Ishikawa (cell line): Measurements from ENCODE around the gene TREML4.

Source experiments
- CEBPB ChIP-seq: IDR thresholded peaks from 2 replicates; pipeline ENCODE4 v1.6.1; 2012
- CREB1 ChIP-seq: IDR thresholded peaks from 2 replicates; pipeline ENCODE4 v1.6.1; 2012; ENCODE audit warnings: low read depth
- EGR1 ChIP-seq: IDR thresholded peaks from 2 replicates; pipeline ENCODE4 v1.6.1; 2012
- EP300 ChIP-seq: IDR thresholded peaks from 2 replicates; pipeline ENCODE4 v1.6.1; 2012; ENCODE audit warnings: borderline replicate concordance
- FOXM1 ChIP-seq: IDR thresholded peaks from 2 replicates; pipeline ENCODE4 v1.6.1; 2012; ENCODE audit warnings: low read depth, borderline replicate concordance
- NFIC ChIP-seq: IDR thresholded peaks from 2 replicates; pipeline ENCODE4 v1.6.1; 2012
- RAD21 ChIP-seq: IDR thresholded peaks from 2 replicates; pipeline ENCODE4 v1.6.1; 2012; ENCODE audit warnings: low read depth
- TAF1 ChIP-seq: IDR thresholded peaks from 2 replicates; pipeline ENCODE4 v1.6.1; 2012; ENCODE audit warnings: low read depth, mild to moderate bottlenecking
- TCF12 ChIP-seq: IDR thresholded peaks from 2 replicates; pipeline ENCODE4 v1.6.1; 2012; ENCODE audit warnings: low read depth
- TEAD4 ChIP-seq: IDR thresholded peaks from 2 replicates; pipeline ENCODE4 v1.6.1; 2012
- YY1 ChIP-seq: IDR thresholded peaks from 2 replicates; pipeline ENCODE4 v1.6.1; 2012; ENCODE audit warnings: low read depth
- ZBTB7A ChIP-seq: IDR thresholded peaks from 2 replicates; pipeline ENCODE4 v1.6.1; 2012; ENCODE audit warnings: low read depth
- TF ChIP-seq, protein P1 (sequence below): IDR thresholded peaks from 2 replicates; pipeline ENCODE4 v1.6.1; 2012
- TF ChIP-seq, protein P2 (sequence below): IDR thresholded peaks from 2 replicates; pipeline ENCODE4 v1.6.1; 2012; ENCODE audit warnings: low read depth, mild to moderate bottlenecking
- TF ChIP-seq, protein P3 (sequence below): IDR thresholded peaks from 2 replicates; pipeline ENCODE4 v1.6.1; 2012

Gene TREML4, protein sequence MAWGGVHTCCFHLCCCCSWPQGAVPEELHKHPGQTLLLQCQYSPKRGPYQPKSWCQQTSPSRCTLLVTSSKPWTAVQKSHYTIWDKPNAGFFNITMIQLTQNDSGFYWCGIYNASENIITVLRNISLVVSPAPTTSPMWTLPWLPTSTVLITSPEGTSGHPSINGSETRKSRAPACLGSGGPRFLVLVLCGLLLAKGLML

DNA sequence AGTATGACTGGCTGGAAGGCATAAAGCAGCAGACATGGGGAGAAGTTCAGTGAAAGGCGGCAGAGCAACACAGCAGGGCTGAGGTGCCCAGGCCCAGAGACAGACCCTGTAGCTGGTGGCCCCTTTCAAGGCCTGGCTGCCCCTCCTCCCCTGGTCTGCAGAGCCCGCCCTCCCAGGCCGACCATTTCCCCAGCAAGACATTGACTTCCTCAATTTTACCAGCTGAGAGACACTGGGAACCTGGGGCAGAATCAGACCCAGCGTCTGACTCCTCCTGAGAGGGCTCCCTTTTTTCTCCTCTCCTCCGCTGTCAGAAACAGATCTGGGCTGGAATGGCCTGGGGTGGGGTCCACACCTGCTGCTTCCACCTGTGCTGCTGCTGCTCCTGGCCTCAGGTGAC, at the start of gene TREML4:
Gene TREML4 (plus strand): TSS at position 254 of the 400 bp plus-strand sequence. CDS start 79 bp downstream, at position 333.
- TF ChIP-seq TAF1, result no peak
- TF ChIP-seq TCF12, result no peak
- TF ChIP-seq EP300, result no peak
- TF ChIP-seq, protein P1, sequence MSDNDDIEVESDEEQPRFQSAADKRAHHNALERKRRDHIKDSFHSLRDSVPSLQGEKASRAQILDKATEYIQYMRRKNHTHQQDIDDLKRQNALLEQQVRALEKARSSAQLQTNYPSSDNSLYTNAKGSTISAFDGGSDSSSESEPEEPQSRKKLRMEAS, result no peak
- no peak for TF ChIP-seq CEBPB
- no peak for TF ChIP-seq CREB1
- TF ChIP-seq, protein P2, sequence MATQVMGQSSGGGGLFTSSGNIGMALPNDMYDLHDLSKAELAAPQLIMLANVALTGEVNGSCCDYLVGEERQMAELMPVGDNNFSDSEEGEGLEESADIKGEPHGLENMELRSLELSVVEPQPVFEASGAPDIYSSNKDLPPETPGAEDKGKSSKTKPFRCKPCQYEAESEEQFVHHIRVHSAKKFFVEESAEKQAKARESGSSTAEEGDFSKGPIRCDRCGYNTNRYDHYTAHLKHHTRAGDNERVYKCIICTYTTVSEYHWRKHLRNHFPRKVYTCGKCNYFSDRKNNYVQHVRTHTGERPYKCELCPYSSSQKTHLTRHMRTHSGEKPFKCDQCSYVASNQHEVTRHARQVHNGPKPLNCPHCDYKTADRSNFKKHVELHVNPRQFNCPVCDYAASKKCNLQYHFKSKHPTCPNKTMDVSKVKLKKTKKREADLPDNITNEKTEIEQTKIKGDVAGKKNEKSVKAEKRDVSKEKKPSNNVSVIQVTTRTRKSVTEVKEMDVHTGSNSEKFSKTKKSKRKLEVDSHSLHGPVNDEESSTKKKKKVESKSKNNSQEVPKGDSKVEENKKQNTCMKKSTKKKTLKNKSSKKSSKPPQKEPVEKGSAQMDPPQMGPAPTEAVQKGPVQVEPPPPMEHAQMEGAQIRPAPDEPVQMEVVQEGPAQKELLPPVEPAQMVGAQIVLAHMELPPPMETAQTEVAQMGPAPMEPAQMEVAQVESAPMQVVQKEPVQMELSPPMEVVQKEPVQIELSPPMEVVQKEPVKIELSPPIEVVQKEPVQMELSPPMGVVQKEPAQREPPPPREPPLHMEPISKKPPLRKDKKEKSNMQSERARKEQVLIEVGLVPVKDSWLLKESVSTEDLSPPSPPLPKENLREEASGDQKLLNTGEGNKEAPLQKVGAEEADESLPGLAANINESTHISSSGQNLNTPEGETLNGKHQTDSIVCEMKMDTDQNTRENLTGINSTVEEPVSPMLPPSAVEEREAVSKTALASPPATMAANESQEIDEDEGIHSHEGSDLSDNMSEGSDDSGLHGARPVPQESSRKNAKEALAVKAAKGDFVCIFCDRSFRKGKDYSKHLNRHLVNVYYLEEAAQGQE, result no peak
- TF ChIP-seq NFIC, result no peak
- TF ChIP-seq YY1, result no peak
- no peak for TF ChIP-seq FOXM1
- TF ChIP-seq, protein P3, sequence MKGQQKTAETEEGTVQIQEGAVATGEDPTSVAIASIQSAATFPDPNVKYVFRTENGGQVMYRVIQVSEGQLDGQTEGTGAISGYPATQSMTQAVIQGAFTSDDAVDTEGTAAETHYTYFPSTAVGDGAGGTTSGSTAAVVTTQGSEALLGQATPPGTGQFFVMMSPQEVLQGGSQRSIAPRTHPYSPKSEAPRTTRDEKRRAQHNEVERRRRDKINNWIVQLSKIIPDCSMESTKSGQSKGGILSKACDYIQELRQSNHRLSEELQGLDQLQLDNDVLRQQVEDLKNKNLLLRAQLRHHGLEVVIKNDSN, result no peak
- TF ChIP-seq ZBTB7A, result no peak
- no peak for TF ChIP-seq TEAD4
- TF ChIP-seq RAD21, result no peak

DNA sequence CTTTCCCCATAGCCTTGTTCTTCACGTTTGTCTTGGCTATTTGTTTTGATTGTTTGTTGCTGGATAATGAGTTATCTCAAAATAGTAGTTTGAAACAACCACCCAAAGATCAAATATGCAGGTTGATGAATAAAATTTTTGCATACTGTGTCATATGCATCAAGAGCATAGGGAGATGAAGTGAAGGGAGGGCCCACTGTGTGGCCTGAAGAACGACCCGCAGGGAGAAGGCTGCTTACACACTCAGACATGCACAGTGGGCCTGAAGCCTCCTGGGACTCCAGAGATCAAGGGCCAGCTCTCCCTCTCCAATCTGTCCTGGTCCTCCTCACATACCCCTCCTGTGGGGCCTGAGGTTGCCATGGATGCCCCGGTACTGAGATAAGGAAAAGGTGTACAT, 49.0 kb upstream of the TREML4 start:
- TF ChIP-seq YY1, result no peak
- TF ChIP-seq NFIC, result no peak
- TF ChIP-seq, protein P2, result no peak
- no peak for TF ChIP-seq FOXM1
- no peak for TF ChIP-seq EP300
- no peak for TF ChIP-seq ZBTB7A
- no peak for TF ChIP-seq TCF12
- no peak for TF ChIP-seq CEBPB
- TF ChIP-seq, protein P1, result no peak
- TF ChIP-seq EGR1, result no peak
- no peak for TF ChIP-seq TEAD4
- no peak for TF ChIP-seq CREB1
- TF ChIP-seq, protein P3, result no peak

DNA sequence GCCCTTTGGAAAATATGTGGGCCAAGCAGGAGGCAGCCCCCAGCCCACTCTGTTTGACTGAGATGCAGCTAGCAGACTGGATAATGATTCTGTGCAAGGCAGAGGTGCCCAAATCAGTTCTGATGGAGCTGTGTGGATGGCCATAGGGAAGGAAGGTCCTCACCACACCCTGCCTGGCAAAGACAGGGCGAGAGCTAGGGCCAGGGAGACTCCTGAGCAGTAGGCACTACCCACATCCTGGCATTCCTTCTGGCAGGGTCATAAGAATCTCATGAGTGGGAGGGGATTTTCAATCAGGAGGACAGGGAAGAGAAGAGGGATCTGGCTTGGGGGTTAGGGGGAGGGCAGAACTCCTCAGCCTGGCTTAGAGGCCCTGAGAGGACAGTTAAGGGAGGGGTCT, 46.6 kb upstream of the TREML4 start:
- TF ChIP-seq TEAD4 (no peak), CEBPB (no peak), ZBTB7A (no peak), EP300 (no peak), YY1 (no peak), NFIC (no peak), EGR1 (no peak), FOXM1 (no peak), RAD21 (no peak), TCF12 (no peak)
- TF ChIP-seq, protein P1, result no peak
- TF ChIP-seq, protein P3, result no peak
- TF ChIP-seq, protein P2, result no peak
